GM19328 (cell line): ENCODE results near the gene TOP1.
"Not testable (repeated sequence)": the region's sequence is repeated elsewhere in the genome, so short reads cannot be mapped to it uniquely, and the experiment has no call there.

Experiments used
- ATAC-seq: cut with Tn5 transposase; IDR thresholded peaks from one replicate; pipeline ENCODE4 v1.9.1; 2021; ENCODE audit warnings: mild to moderate bottlenecking, moderate library complexity; ENCODE audit not compliant: unreplicated experiment

TOP1 gene

GRCh38 chr20:41087777-41088176, 59.2 kb downstream of the TOP1 start:
- no peak for ATAC-seq

DNA sequence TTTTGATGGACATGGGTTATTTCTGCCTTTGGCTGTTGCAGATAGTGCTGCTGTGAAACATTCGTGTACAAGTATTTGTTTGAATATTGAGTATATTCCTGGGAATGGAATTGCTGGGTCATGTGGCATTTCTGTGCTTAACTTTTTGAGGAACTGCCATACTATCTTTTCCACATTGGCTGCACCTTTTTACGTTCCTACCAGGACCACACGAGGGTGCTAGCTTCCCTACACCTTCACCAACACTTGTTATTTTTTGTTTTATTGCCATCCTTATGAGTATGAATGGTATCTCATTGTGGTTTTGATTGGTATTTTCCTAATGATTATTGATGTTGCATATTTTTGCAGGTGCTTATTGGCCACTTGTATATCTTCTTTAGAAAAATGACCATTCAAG, 60.9 kb downstream of the TOP1 start:
- no peak for ATAC-seq

DNA sequence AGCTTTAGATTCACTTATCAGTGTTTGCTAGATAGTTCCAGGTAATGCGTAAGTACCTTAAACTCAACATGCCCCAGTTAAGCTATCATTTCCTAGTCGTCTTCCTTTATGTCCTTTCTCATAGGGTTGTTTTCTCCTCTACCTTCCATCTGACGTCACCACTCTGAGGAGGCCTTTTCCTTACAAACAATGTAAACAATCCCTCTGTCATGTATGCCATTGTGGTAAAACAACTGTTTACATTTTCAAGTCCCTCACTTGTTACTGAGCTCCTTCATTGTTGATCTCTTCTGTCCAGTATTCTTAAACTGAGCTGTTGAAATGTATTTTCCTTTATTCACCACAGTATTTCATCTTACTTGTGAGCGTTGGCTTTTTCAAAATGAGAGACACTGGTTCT, 63.3 kb downstream of the TOP1 start:
- no peak for ATAC-seq

DNA sequence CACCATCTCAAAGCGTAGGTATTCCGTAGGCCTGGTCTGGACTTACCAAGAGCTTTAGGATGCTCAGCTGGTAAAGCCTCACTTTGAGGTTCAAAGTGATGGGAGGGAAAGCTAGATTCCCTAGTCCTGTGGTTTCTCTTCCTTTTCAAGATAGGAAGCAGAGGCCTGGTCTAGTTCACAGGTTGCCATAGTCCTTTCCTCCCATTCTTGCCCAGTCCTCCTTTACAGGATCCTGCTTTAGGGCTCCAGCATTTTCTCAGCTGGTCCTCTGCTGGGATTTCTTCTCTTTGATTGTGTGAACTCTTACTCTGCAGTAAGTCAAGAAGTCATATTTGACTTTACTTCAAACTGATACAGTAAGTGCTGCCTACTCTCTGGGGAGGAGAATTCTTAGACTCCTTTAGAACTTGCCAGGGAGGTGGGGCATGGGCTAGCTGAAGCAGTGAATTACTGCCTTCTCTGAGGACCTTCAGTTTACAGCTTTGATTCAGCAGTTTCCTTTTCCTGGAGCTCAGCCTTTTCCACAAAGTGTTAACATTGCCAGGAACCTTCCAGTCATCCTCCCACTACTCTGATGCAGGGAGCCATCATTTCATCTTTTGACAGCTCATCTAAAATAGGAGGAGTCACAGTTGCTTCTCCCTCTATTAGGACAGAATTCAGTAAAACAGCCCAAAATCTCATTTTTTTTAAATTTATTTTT, 65.9 kb downstream of the TOP1 start:
- ATAC-seq, result no peak

DNA sequence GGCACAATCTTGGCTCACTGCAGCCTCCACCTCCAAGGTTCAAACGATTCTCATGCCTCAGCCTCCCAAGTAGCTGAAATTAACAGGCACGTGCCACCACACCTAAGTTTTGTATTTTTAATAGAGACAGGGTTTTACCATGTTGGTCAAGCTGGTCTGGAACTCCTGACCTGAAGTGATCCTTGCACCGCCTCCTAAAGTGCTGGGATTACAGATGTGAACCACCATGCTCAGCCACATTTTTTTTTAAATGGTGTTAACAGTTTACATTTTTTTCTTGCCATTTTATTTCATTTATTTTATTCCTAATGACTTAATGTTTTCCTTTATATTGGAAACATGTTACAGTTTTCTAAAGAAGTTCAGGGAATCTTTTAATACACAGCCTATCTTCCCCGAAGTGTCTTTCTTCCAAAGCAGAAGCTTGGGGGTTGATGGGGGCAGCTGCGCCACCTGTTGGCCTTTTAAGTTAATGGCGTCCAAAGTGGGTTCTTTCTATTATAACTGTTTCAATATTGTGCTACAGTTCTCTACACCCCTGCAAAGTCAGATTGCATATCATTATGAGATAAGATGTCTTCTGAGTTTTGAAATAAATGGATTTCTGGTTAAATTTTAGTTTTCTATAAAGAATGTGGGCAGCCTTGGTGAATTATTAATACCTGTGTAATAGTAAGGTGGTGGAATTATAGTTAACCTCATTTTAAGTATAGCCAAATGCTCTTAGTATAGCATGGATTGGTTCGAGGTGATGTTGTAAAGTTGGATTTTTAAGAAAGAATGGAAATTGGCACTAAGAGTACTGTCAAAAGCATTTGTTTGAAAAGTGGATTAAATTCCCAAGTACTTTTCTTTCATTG, 66.7 kb downstream of the TOP1 start:
- ATAC-seq, result no peak

DNA sequence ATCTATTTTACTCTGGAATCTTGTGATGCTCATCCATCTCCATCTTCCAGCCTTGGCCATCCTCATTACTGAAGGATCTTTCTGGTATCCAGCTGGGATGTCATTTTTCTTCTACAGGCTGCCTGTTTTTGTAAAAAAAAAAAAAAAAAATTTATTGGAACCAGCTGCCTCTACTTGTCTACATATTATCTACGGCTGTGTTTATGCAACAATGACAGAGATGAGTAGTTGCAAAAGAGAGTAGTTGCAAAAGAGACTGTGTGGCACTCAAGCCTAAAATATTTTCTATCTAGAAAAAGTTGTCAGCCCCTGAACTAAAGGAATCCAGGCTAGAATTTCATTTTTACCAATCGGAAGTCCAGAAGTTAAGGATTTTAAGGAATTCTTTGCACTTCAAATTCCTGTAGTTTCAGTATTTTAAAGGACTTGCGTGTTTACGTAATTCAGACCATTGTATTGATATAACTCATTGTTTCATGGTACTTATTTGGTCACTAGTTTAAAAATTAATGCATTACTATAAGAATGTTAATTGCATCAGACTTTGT, 70.2 kb downstream of the TOP1 start:
- ATAC-seq, result no peak

DNA sequence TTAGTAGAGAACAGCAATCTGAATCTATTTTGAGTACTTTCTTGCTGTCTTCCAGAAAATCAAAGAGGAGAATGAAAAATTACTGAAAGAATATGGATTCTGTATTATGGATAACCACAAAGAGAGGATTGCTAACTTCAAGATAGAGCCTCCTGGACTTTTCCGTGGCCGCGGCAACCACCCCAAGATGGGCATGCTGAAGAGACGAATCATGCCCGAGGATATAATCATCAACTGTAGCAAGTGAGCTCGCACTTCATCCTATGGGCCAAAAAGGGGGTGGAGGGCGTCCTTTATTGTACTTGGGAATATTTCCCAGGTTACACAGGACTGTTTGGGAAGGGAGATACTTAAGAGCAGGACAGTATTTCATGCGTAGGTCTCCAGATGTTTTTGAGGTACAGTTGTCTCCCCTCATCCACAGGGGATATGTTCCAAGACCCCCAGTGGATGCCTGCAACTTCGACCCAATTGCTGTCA, 71.4 kb downstream of the TOP1 start:
- ATAC-seq, result no peak

GRCh38 chr20:41101660-41102059, 73.0 kb downstream of the TOP1 start:
- ATAC-seq, result no peak

GRCh38 chr20:41108531-41108930, 79.9 kb downstream of the TOP1 start:
- no peak for ATAC-seq

DNA sequence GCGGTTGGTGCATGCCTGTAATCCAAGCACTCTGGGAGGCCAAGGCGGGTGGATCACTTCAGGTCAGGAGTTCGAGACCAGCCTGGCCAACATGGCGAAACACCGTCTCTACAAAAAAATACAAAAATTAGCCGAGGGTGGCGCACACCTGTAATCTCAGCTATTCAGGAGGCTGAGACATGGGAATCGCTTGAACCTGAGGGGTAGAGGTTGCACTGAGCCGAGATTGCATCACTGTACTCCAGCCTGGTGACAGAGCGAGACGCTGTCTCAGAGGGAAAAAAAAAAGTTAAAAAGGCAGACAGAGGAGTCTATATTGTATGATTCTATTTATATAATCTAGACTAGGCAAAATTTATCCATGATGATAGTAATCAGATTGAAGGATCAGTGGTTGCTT, 81.4 kb downstream of the TOP1 start:
- ATAC-seq, result no peak

GRCh38 chr20:41110930-41111577, 82.4 kb downstream of the TOP1 start:
- no peak for ATAC-seq

GRCh38 chr20:41111578-41111951, 82.9 kb downstream of the TOP1 start:
- no peak for ATAC-seq

GRCh38 chr20:41116282-41116956, 87.8 kb downstream of the TOP1 start:
- ATAC-seq, result no peak

- ATAC-seq, result not testable (repeated sequence)
Observed at GRCh38 chr20:41118159-41118558, 89.5 kb downstream of the TOP1 start.

DNA sequence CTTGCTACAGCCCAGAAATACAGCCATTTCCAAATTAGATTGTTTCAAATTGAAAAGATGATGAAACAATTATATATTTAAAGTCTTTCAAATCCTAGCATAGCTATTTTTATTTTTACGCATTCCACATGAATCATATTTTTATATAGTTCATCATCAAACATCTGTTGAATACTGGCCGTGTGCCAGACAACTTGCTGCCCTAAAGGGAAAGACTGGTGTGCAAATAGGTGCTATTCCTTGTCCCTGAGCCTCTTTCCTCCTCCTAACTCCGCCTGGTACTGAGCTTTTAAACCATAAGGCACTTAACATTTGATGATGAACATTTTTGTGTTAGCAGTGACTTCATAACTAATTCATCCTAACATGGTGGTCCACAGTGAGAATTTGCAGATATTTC, 90.0 kb downstream of the TOP1 start:
- no peak for ATAC-seq

GRCh38 chr20:41119614-41120561, 91.3 kb downstream of the TOP1 start:
- ATAC-seq, result no peak

- no peak for ATAC-seq
Observed at GRCh38 chr20:41121399-41121798, 92.8 kb downstream of the TOP1 start.

- no peak for ATAC-seq
Observed at GRCh38 chr20:41123631-41124030, 95.0 kb downstream of the TOP1 start.

DNA sequence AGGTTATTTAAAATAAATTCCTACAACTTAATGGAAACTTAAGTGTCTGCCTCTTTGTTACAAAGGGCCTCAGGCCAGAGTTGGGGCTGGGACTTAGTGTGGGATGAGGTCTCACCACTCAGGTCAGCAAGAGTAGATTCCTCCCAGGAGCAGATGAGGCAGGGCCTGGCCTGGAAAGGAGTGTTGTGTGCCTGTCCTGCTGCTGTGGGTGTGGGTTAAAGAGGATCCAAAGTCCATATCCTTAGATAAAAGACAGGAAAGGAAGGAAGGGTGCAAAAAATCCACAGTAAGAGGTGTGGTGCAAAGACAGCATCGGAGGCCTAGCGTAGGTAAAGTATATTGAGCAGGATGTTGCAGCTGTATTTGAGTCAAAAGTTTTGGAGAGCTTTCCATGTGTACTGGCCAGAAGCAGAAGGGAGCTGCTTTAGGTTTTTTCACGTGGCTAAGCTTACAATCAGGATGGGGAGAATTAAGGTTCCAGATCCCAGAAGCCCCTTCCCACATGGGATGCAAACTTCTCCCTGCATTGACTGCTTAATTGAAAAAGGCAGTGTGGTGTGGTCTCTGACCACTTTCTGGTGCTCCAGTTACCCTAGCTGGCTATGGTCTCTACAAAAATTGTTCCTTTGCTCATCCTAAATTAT, 96.0 kb downstream of the TOP1 start:
- no peak for ATAC-seq
